ENCODE results near the gene TJP3.
"Not testable (repeated sequence)": the region's sequence is repeated elsewhere in the genome, so short reads cannot be mapped to it uniquely, and the experiment has no call there.

Gene TJP3

GRCh38 chr19:3740431-3740830 lies 32.2 kb downstream of the TJP3 start:
- no peak for DNase-seq (ENCODE audit: extremely low read depth in 1 of 2, low read depth in 1 of 2)

GRCh38 chr19:3743486-3743885 lies 35.3 kb downstream of the TJP3 start:
- no peak for DNase-seq (ENCODE audit: extremely low read depth in 1 of 2, low read depth in 1 of 2)

- no peak for DNase-seq (ENCODE audit: extremely low read depth in 1 of 2, low read depth in 1 of 2)
Observed at GRCh38 chr19:3745363-3746045, 37.3 kb downstream of the TJP3 start.

GRCh38 chr19:3746371-3747056 lies 38.3 kb downstream of the TJP3 start:
- no peak for DNase-seq (ENCODE audit: extremely low read depth in 1 of 2, low read depth in 1 of 2)

DNA sequence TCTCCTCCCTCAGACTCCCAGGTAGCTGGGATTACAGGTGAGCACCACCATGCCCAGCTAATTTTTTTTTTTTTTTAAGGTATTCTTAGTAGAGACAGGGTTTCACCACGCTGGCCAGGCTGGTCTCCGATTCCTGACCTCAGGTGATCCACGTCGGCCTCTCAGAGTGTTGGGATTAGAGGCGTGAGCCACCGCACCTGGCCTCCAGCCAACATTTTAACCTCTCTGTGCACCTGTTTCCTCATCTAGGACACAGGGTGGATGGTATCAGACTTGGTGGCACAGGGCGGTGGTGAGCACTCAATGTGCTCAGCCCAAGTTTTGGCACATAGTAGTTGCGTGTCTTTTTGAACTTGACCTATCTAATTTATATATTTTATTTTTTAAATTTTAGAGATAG lies 40.8 kb downstream of the TJP3 start:
- DNase-seq (ENCODE audit: extremely low read depth in 1 of 2, low read depth in 1 of 2), result no peak

- DNase-seq (ENCODE audit: extremely low read depth in 1 of 2, low read depth in 1 of 2), result no peak
Observed at GRCh38 chr19:3750211-3750610, 42.0 kb downstream of the TJP3 start.

- no peak for DNase-seq (ENCODE audit: extremely low read depth in 1 of 2, low read depth in 1 of 2)
Observed at GRCh38 chr19:3751236-3751635, 43.1 kb downstream of the TJP3 start.

GRCh38 chr19:3752492-3752891 lies 44.3 kb downstream of the TJP3 start:
- DNase-seq (ENCODE audit: extremely low read depth in 1 of 2, low read depth in 1 of 2), result no peak

GRCh38 chr19:3753631-3754410 lies 45.6 kb downstream of the TJP3 start:
- no peak for DNase-seq (ENCODE audit: extremely low read depth in 1 of 2, low read depth in 1 of 2)

- not testable (repeated sequence) for DNase-seq (ENCODE audit: extremely low read depth in 1 of 2, low read depth in 1 of 2)
Observed at GRCh38 chr19:3757705-3758104, 49.5 kb downstream of the TJP3 start.

DNA sequence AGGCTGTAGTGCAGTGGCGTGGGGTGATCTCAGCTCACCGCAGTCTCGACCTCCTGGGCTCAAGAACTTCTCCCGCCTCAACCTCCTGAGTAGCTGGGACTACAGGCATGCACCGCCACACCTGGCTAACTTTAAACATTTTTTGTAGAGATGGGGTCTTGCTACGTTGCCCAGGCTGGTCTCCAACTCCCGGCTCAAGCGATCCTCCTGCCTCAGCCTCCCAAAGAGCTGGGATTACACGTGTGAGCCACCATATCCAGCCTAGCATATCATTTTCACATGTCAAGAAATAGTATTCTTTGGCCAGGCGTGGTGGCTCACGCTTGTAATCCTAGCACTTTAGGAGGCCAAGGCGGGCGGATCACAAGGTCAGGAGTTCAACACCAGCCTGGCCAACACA lies 50.1 kb downstream of the TJP3 start:
- not testable (repeated sequence) for DNase-seq (ENCODE audit: extremely low read depth in 1 of 2, low read depth in 1 of 2)

GRCh38 chr19:3759482-3760254 lies 51.5 kb downstream of the TJP3 start:
- no peak for DNase-seq (ENCODE audit: extremely low read depth in 1 of 2, low read depth in 1 of 2)

GRCh38 chr19:3760871-3761361 lies 52.7 kb downstream of the TJP3 start:
- no peak for DNase-seq (ENCODE audit: extremely low read depth in 1 of 2, low read depth in 1 of 2)

DNA sequence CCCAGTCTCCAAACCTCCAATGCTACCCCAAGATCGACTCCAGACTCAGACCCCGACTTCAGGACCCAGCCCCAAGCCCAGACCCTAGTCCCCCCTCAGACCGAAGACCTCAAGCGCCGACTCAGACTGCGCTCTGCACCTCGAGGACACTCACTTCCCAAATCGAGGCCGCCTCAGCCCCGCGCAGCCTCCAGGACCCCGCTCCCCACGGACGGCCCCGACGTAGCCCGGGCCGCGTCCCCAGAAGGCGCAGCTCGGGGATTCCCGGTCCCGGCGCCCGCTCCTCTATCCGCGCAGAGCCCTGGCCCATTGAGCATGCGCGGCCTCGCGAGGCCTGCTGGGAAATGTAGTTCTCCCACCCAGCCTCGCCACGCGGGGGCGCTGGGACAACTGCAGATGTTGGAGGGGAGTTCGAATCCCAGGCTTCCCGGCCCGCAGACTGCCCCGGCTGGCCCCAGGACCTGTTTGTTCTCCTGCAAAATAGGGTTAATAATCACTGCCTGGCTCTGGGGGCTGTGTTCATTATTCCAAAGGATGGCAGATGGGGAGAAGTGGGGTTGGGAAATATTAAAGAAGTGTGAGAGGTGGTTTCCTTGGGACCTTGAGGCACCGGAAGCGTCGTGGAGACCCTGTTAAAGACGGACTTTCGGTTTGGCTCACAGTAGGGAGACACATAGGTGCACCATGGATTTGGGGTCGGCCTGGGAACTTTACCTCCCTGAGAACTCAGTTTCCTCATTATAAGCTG lies 53.4 kb downstream of the TJP3 start, which contains the start of gene APBA3:
Gene APBA3, minus strand, starts transcription at position 311 of the 748 bp plus-strand sequence. CDS start 1,428 bp downstream, outside the sequence.
- peak; percentile 86 to 92 for DNase-seq (ENCODE audit: extremely low read depth in 1 of 2, low read depth in 1 of 2)

DNA sequence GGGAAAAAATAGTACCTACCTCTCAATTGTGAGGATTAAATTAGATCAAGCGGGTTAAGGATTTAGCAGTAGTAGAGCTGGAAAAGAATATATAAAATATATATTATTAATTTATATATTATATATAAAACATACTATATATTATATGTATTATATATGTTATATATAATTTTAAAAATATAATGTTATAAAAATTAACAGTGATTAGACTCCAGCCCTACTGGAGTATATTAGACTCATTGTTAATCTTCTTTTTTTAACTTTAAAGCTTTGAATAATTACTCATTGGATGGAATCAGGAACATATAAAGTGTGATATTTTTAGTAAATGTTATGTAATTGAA lies 53.9 kb downstream of the TJP3 start:
- no peak for DNase-seq (ENCODE audit: extremely low read depth in 1 of 2, low read depth in 1 of 2)

DNA sequence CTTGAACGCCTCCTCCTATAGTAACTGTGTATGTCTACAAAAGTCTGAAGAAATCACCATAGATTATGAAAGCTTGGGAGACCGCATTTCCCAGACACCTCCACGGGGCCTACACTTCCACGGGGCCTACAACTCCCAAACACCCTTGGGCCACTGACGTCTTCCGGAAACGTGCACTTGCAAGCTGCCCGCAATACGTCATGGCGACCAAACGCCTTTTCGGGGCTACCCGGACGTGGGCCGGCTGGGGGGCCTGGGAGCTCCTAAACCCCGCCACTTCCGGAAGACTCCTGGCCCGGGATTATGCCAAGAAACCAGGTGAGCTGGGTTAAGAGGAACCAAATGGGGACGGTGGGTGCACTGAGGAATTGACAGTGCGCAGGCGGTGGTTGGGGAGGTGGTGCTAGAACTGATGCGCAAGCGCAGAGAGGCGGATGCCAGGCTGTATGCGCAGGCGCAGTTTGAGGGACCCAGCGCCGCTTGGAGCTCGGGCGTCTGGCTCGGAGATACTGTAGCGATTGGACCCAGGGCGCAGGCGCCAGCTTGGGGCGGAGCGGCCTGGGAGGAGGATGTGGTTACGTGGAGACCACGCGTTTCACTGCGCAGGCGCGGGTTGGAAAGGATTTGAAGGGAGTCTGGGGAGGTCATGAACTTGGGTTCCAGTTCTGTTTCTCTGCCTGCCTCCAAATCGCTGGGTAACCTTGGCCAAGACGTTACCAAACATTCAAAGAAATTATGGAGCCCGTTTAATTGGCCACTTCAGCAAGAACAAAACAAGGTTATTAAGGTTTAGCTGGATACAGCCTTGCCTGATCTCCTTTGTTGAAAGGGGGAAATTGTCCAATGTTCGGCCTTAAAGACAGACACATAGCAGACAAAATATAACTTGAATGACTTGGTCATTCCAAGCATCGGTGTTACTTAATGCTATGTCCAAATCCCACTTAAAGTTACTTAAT lies 54.6 kb downstream of the TJP3 start, which contains the start of gene MRPL54:
Gene MRPL54, plus strand, starts transcription at position 182 of the 959 bp plus-strand sequence. Its CDS starts 19 bp downstream, at position 201.
- peak; percentile 99 for DNase-seq (ENCODE audit: extremely low read depth in 1 of 2, low read depth in 1 of 2)

- DNase-seq (ENCODE audit: extremely low read depth in 1 of 2, low read depth in 1 of 2), result no peak
Observed at GRCh38 chr19:3765121-3765520, 56.9 kb downstream of the TJP3 start.

DNA sequence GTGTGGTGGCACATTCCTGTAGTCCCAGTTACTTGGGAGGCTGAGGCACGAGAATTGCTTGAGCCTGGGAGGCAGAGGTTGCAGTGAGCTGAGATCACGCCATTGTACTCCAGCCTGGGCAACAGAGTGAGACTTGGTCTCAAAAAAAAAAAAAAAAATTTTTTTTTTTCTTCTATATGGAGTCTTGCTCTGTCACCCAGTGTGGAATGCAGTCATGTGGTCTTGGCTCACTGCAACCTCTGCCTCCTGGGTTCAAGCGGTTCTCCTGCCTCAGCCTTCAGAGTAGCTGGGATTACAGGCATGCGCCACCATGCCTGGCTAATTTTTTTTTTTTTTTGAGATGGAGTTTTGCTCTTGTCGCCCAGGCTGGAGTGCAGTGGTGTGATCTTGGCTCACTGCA lies 57.6 kb downstream of the TJP3 start:
- not testable (repeated sequence) for DNase-seq (ENCODE audit: extremely low read depth in 1 of 2, low read depth in 1 of 2)

GRCh38 chr19:3766520-3766919 lies 58.3 kb downstream of the TJP3 start:
- no peak for DNase-seq (ENCODE audit: extremely low read depth in 1 of 2, low read depth in 1 of 2)
